ENCODE measurements around the gene OR51G2.

Gene OR51G2

DNA sequence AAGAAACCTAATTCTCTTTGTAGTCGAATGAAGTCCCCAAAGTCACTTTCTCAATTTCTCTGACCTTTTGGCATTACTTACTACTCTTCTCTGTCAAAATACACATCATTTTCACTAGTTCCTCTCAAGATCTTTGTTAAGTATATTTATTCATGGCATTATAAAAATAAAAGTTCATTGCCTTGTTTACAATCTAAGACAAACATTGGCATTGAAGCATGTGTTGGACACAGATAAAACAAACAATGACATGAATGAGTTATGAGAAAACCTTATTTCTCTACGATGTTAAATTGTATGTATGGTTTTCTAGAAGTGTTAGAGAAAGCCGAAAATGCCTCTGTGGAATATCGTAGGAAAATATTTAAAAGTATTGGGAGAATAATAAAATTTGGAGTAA lies 13.6 kb upstream of the OR51G2 start:
- no peak for TF ChIP-seq CTCF (IDR thresholded peaks at IDR 0.05; ENCODE audit: insufficient read depth, missing control alignments)
- no peak for FAIRE-seq
- DNase-seq (ENCODE audit: insufficient read length, low spot score), result no peak

DNA sequence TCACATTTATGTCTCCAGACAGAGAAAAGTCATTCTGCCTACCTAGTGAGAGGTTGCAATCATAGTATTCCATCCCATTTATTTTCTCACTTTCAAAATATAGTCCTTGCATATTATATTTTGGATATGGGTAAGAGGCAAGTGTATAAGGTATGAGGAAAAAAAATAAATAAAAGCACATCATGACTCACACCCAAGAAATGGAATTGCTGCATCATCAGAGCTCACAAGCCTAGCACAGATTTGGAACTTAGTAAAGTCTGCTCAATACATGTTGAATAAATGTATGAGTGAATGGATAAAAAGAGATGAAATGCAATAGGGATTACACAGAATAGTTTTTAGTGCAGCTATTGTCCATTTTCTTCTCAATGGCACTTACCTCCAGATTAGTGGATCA lies 7.5 kb upstream of the OR51G2 start:
- no peak for FAIRE-seq
- no peak for TF ChIP-seq CTCF (IDR thresholded peaks at IDR 0.05; ENCODE audit: insufficient read depth, missing control alignments)
- no peak for DNase-seq (ENCODE audit: insufficient read length, low spot score)

GRCh38 chr11:4924239-4924638 lies 5.1 kb upstream of the OR51G2 start, which contains the start of gene OR51G1:
TSS of gene OR51G1 (minus strand) at chr11:4924339. CDS start at chr11:4924339, 0 bp downstream.
- FAIRE-seq, result no peak
- TF ChIP-seq CTCF (IDR thresholded peaks at IDR 0.05; ENCODE audit: insufficient read depth, missing control alignments), result no peak
- DNase-seq (ENCODE audit: insufficient read length, low spot score), result no peak

DNA sequence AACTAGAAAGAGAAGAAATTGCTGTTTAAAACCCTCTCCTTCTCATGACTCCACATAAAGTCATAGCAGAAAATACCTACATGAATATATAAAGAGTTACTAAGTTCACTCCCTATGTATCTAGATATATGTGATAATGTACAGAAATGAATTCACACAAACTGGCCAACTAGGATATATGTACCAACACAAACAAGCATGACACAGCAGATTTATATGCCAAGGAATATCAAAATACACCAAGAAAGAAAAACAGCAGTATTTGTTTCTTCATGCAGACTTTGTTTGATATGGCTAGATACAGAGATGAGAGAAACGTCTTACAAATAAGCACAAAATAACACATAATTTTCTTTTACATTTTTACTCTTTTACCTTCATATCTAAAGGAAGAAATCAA lies 3.2 kb upstream of the OR51G2 start:
- no peak for FAIRE-seq
- DNase-seq (ENCODE audit: insufficient read length, low spot score), result no peak
- no peak for TF ChIP-seq CTCF (IDR thresholded peaks at IDR 0.05; ENCODE audit: insufficient read depth, missing control alignments)

- DNase-seq (ENCODE audit: insufficient read length, low spot score) (no peak), FAIRE-seq (no peak)
- TF ChIP-seq CTCF (IDR thresholded peaks at IDR 0.05; ENCODE audit: insufficient read depth, missing control alignments), result no peak
Observed at GRCh38 chr11:4921796-4922195, 2.6 kb upstream of the OR51G2 start.

DNA sequence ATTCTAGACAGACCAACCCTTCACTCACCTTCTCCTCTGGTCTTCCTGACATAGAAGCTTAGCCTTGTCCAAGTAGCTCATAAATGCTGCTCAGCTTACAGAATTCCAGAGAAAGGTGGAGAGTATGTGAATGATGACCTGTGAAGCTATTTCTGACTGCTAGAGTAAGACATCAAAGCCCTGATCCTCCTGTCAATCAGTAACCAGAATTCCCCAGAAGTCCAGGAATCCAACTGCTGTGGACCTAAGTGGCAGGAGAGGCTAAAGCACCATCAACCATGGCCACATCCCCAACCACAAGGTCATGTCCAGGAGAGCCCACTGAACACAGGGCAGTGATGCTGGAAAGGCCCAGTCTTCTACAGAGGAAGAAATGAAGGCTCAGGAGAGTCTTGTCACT lies 2.6 kb downstream of the OR51G2 start:
- FAIRE-seq (no peak), DNase-seq (ENCODE audit: insufficient read length, low spot score) (no peak)
- no peak for TF ChIP-seq CTCF (IDR thresholded peaks at IDR 0.05; ENCODE audit: insufficient read depth, missing control alignments)

DNA sequence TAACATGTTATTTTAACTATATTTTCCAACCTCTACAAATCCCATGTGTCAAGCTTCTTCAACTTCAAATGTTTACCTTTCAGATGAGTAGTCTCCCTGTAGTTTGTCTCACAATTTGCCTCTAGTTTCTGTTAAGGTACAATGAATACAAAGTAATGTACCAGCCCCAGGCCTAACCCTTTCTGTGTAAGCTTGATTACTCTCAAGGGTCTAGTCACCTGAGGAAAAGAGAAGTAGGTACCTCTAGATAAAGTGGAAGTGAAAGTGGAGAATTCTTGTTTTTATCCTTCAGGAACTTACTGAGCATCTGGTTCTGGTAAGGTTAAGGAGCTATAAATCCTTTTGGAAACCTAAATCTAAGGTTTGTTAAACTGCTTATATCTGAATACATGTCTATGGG lies 15.7 kb downstream of the OR51G2 start, which contains the start of gene OR51A7:
OR51A7 (plus strand) TSS at position 300 of the 400 bp plus-strand sequence. CDS start 3,587 bp downstream, outside the sequence.
- no peak for DNase-seq (ENCODE audit: insufficient read length, low spot score)
- no peak for TF ChIP-seq CTCF (IDR thresholded peaks at IDR 0.05; ENCODE audit: insufficient read depth, missing control alignments)
- FAIRE-seq, result no peak
